HepG2 (cell line): Measurements from ENCODE around the gene EGLN2. TPM values are rescaled to one million over a fixed set of nuclear protein-coding genes. Genes with fewer than 3 reads are reported as not detected.

Experiments
- ARNT2 ChIP-seq: sonication (generic); formaldehyde crosslinking; IDR thresholded peaks from 2 replicates; pipeline ENCODE4 v1.8.0; 2022; ENCODE audit warnings: mild to moderate bottlenecking, low read depth, missing genetic modification reagents, moderate library complexity
- ASH2L ChIP-seq: fragments of 300-600, 200-600 bp; sonication (generic); IDR thresholded peaks from 2 replicates; pipeline ENCODE4 v1.7.0; 2017; ENCODE audit warnings: low read depth, mild to moderate bottlenecking, moderate library complexity, mixed read lengths, low read length; ENCODE audit not compliant: insufficient read length
- ATF2 ChIP-seq: sonication (generic); formaldehyde crosslinking; IDR thresholded peaks from 2 replicates; pipeline ENCODE4 v1.4.0; 2020; ENCODE audit warnings: missing genetic modification reagents
- EED ChIP-seq: sonication (generic); formaldehyde crosslinking; IDR thresholded peaks from 2 replicates; pipeline ENCODE4 v1.5.0; 2020; ENCODE audit warnings: mild to moderate bottlenecking, missing genetic modification reagents
- EP300 ChIP-seq, 3 experiments: sonication (generic) in 1 of 3; formaldehyde crosslinking in 1 of 3; IDR thresholded peaks; 2 replicates each; pipeline versions ENCODE4 v1.5.1 to v1.6.1; 2011 to 2020; ENCODE audit warnings: low read depth in 2 of 3, low read length in 2 of 3, borderline replicate concordance in 1 of 3, improper control_type of control experiment in 1 of 3, mild to moderate bottlenecking in 1 of 3, missing genetic modification reagents in 1 of 3, moderate library complexity in 1 of 3
- EZH2 ChIP-seq: conservative IDR thresholded peaks from 2 replicates; pipeline ENCODE4 v1.6.1; 2012; ENCODE audit warnings: mild to moderate bottlenecking, low read depth, low read length, moderate library complexity
- GTF2F1 ChIP-seq: fragments of 150-350 bp; IDR thresholded peaks from 2 replicates; pipeline ENCODE4 v1.6.1; 2014; ENCODE audit warnings: low read length
- HHEX ChIP-seq: IDR thresholded peaks from 2 replicates; pipeline ENCODE4 v1.6.1; 2016; ENCODE audit warnings: control low read depth
- HNRNPUL1 ChIP-seq: fragments of 200-400 bp; formaldehyde crosslinking; IDR thresholded peaks from 2 replicates; pipeline ENCODE4 v1.6.1; 2017; ENCODE audit warnings: low read depth, mild to moderate bottlenecking, low read length, moderate library complexity
- HOXA3 ChIP-seq: sonication (generic); formaldehyde crosslinking; IDR thresholded peaks from 2 replicates; pipeline ENCODE4 v1.5.0; 2020; ENCODE audit warnings: missing genetic modification reagents
- MED8 ChIP-seq: sonication (generic); formaldehyde crosslinking; IDR thresholded peaks from 2 replicates; pipeline ENCODE4 v1.8.1; 2023; ENCODE audit warnings: mild to moderate bottlenecking, missing genetic modification reagents; ENCODE audit not compliant: insufficient replicate concordance
- MLLT10 ChIP-seq: sonication (generic); formaldehyde crosslinking; IDR thresholded peaks from 2 replicates; pipeline ENCODE4 v1.4.0; 2020; ENCODE audit warnings: missing genetic modification reagents
- PAF1 ChIP-seq: IDR thresholded peaks from 2 replicates; pipeline ENCODE4 v1.6.1; 2016; ENCODE audit warnings: missing genetic modification reagents, missing compliant biosample characterization
- PRDM15 ChIP-seq: sonication (generic); formaldehyde crosslinking; IDR thresholded peaks from 2 replicates; pipeline ENCODE4 v1.4.0; 2020; ENCODE audit warnings: missing genetic modification reagents
- SMAD1 ChIP-seq: sonication (generic); formaldehyde crosslinking; IDR thresholded peaks from 2 replicates; pipeline ENCODE4 v1.4.0; 2020; ENCODE audit warnings: missing genetic modification reagents, low read depth, mild to moderate bottlenecking, borderline replicate concordance
- SNAPC2 ChIP-seq: sonication (generic); formaldehyde crosslinking; IDR thresholded peaks from 2 replicates; pipeline ENCODE4 v1.8.1; 2022; ENCODE audit warnings: mild to moderate bottlenecking, missing genetic modification reagents
- ZBTB49 ChIP-seq: sonication (generic); formaldehyde crosslinking; IDR thresholded peaks from 2 replicates; pipeline ENCODE4 v1.4.0; 2020; ENCODE audit warnings: missing genetic modification reagents, borderline replicate concordance
- ZFP1 ChIP-seq: IDR thresholded peaks from 2 replicates; pipeline ENCODE4 v1.6.1; 2016
- ZFP37 ChIP-seq: sonication (generic); formaldehyde crosslinking; IDR thresholded peaks from 2 replicates; pipeline ENCODE4 v1.4.0; 2020; ENCODE audit warnings: missing genetic modification reagents, borderline replicate concordance
- ZNF12 ChIP-seq: sonication (generic); formaldehyde crosslinking; IDR thresholded peaks from 2 replicates; pipeline ENCODE4 v1.5.0; 2020; ENCODE audit warnings: missing genetic modification reagents
- ZNF768 ChIP-seq: sonication (generic); formaldehyde crosslinking; IDR thresholded peaks from 2 replicates; pipeline ENCODE4 v1.4.0; 2020; ENCODE audit warnings: missing genetic modification reagents
- ZNF879 ChIP-seq: sonication (generic); formaldehyde crosslinking; IDR thresholded peaks from 2 replicates; pipeline ENCODE4 v1.8.1; 2023; ENCODE audit warnings: missing genetic modification reagents
- ZSCAN20 ChIP-seq: sonication (generic); formaldehyde crosslinking; IDR thresholded peaks from 2 replicates; pipeline ENCODE4 v1.4.0; 2020; ENCODE audit warnings: missing genetic modification reagents, mild to moderate bottlenecking, borderline replicate concordance
- polyA plus RNA-seq, 8 experiments: library from polyadenylated mRNA; depleted of rRNA in 3 of 8; stranded (reverse) in 7 of 8; unstranded in 1 of 8; fragments of >200 nt; fragmentation: Illumina TruSeq in 4 of 8; extraction: Trizol in 4 of 8; gene quantifications; 2 replicates each; pipeline versions ENCODE4 v1.2.1 to v1.2.3, GENCODE V29; 2011 to 2016; ENCODE audit warnings: low read depth in 4 of 8, missing spikeins in 1 of 8, mixed read lengths in 1 of 8; ENCODE audit not compliant: insufficient read depth in 1 of 8
- total RNA-seq, 5 experiments: library from RNA; depleted of rRNA; stranded (reverse); fragments of >200 nt; fragmentation: Illumina TruSeq; extraction: Trizol; gene quantifications; 2 replicates each; pipeline ENCODE4 v1.2.3, GENCODE V29; 2016; ENCODE audit warnings: low read depth in 1 of 5

EGLN2 gene
- total and polyA plus RNA-seq, 2 of the 13 experiments (the other 11 are each of a cell fraction or from before 2014, with no cell fraction given), result 16.5 to 40.8 TPM

GRCh38 chr19:40750058-40750873, 48.7 kb upstream of the EGLN2 start, which contains the start of gene ACTMAP (continued):
- TF ChIP-seq ATF2 (peak; percentile 30; the same call in 1 of the 2 replicates), EP300 (IDR thresholded peaks at IDR 0.05; ENCODE audit: low read depth in 2 of 2, low read length in 2 of 2) (no peak), EP300 (CRISPR knock-in tag; IDR thresholded peaks at IDR 0.05; ENCODE audit: borderline replicate concordance) (0 out of 2 replicates have a peak, but pooled peaks have one; percentile 12), EED (CRISPR knock-in tag) (no peak), ZFP37 (CRISPR knock-in tag) (no peak), ARNT2 (0 out of 2 replicates have a peak, but pooled peaks have one; percentile 51), EZH2 (no peak), ZNF768 (CRISPR knock-in tag) (no peak), SNAPC2 (CRISPR knock-in tag) (no peak), HNRNPUL1 (no peak), HHEX (CRISPR knock-in tag) (no peak), MLLT10 (no peak), ZNF12 (CRISPR knock-in tag) (no peak), ZFP1 (CRISPR knock-in tag) (no peak), PRDM15 (no peak), HOXA3 (peak; percentile 95), MED8 (CRISPR knock-in tag) (no peak), ZNF879 (CRISPR knock-in tag) (no peak), ASH2L (peak; percentile 28), ZSCAN20 (no peak), PAF1 (CRISPR knock-in tag) (no peak), GTF2F1 (peak; percentile 97; the same call in 1 of the 2 replicates), ZBTB49 (CRISPR knock-in tag) (no peak), SMAD1 (CRISPR knock-in tag) (no peak)
